Vagina (tissue), 2 donors: ENCODE measurements around the gene PLPPR4. TPM values are rescaled to one million over a fixed set of nuclear protein-coding genes. Genes with fewer than 3 reads are reported as not detected.

Experiments
- DNase-seq, 2 donors: peaks; one replicate each; pipeline ENCODE4 v3.0.0-alpha.2; 2017; ENCODE audit errors: extremely low spot score in 2 of 2
- H3K27ac ChIP-seq: fragments of 200-600 bp; sonication (generic); one replicate; pipeline ENCODE4 v1.5.1; 2019
- H3K27me3 ChIP-seq: fragments of 200-600 bp; sonication (generic); one replicate; pipeline ENCODE4 v1.5.1; 2019
- H3K36me3 ChIP-seq, 2 donors: fragments of 200-600 bp; sonication (generic); one replicate each; pipeline ENCODE4 v1.5.1; 2017 to 2019
- H3K4me1 ChIP-seq: fragments of 200-600 bp; sonication (generic); one replicate; pipeline ENCODE4 v1.5.1; 2019
- H3K4me3 ChIP-seq, 2 donors: fragments of 200-600 bp; sonication (generic); 1 replicate in 1 of 2; 2 replicates in 1 of 2; pipeline ENCODE4 v1.5.1; 2016 to 2019
- H3K9me3 ChIP-seq: fragments of 200-600 bp; sonication (generic); one replicate; pipeline ENCODE4 v1.5.1; 2019
- POLR2A ChIP-seq, 2 donors: fragments of 450-650 bp; IDR thresholded peaks; one replicate each; pipeline ENCODE4 v1.6.1; 2017; ENCODE audit warnings: antibody characterized with exemption in 2 of 2, mild to moderate bottlenecking in 2 of 2, moderate library complexity in 2 of 2
- POLR2AphosphoS5 ChIP-seq, 2 donors: sonication (generic); formaldehyde crosslinking; IDR thresholded peaks; one replicate each; pipeline ENCODE4 v1.9.0; 2017; ENCODE audit warnings: antibody characterized with exemption in 2 of 2, mild to moderate bottlenecking in 2 of 2, low read depth in 1 of 2; ENCODE audit not compliant: insufficient read depth in 1 of 2
- intact Hi-C: fragments of 100-400 bp; cut with DNase I; formaldehyde crosslinking; loops from one replicate; pipeline ENCODE4 v1.15.1; 2023
- total RNA-seq: library from RNA; depleted of rRNA; stranded (reverse); fragments of >200 nt; gene quantifications from one replicate; pipeline ENCODE4 v1.2.3, GENCODE V29; 2016
- TF ChIP-seq, protein P1 (sequence below), 3 experiments: fragments of 450-650 bp in 2 of 3; fragments of 200-600 bp in 1 of 3; sonication (generic) in 1 of 3; IDR thresholded peaks; one replicate each; pipeline ENCODE4 v1.5.1; 2017 to 2019; ENCODE audit warnings: antibody characterized with exemption in 3 of 3, mild to moderate bottlenecking in 2 of 3, moderate library complexity in 2 of 3

PLPPR4 gene, protein sequence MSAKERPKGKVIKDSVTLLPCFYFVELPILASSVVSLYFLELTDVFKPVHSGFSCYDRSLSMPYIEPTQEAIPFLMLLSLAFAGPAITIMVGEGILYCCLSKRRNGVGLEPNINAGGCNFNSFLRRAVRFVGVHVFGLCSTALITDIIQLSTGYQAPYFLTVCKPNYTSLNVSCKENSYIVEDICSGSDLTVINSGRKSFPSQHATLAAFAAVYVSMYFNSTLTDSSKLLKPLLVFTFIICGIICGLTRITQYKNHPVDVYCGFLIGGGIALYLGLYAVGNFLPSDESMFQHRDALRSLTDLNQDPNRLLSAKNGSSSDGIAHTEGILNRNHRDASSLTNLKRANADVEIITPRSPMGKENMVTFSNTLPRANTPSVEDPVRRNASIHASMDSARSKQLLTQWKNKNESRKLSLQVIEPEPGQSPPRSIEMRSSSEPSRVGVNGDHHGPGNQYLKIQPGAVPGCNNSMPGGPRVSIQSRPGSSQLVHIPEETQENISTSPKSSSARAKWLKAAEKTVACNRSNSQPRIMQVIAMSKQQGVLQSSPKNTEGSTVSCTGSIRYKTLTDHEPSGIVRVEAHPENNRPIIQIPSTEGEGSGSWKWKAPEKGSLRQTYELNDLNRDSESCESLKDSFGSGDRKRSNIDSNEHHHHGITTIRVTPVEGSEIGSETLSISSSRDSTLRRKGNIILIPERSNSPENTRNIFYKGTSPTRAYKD
- 1.5 TPM for total RNA-seq

DNA sequence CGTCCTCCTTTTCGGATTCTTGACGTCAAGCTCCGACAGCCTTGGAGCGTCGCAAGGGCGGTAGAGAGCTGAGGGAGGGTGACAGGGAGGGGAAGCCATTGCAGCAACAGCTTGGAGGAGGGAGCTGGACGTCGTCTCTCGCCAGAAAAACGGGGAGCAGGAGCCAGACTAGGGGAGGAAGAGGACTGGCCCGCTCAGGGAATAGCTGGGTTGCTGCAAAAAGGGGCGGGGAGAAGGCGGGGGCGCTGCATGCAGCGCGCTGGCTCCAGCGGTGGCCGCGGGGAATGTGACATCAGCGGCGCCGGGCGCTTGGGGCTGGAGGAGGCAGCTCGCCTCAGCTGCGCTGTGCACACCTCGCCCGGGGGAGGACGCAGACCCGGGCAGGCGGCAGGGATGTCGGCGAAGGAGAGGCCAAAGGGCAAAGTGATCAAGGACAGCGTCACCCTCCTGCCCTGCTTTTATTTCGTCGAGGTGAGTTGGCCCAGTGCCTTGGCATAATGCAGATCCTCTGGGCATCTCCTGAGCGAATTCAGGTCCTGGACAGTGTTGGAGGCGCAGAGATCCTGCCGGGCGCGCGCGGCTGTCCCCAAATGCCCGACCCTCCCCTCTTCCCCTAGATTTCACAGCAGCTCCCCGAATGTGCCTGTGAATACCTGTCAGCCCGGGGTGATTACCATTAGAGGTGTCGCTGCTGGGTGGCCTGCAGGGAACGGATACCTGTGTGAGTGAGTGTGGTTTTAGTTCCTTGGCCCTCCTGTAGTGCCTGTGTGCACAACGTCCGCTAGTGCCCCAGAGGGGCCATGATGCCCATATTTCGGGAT, at the start of gene PLPPR4:
TSS of gene PLPPR4 (plus strand) at position 292 of the 821 bp plus-strand sequence. CDS start at position 394, 102 bp downstream.
- intact Hi-C loops = no loop called here
- no peaks in the 10 kb centered on the region for H3K36me3 ChIP-seq
- H3K9me3 ChIP-seq = no peaks in the 10 kb centered on the region
- peak within 1 kb of the TSS; percentile 40 for H3K27ac ChIP-seq
- peak within 1 kb of the TSS; percentile 39 to 45 for H3K4me3 ChIP-seq
- peaks cover 8% of the 10 kb centered on the region for H3K4me1 ChIP-seq
- no peaks in the 10 kb centered on the region for H3K27me3 ChIP-seq
- TF ChIP-seq POLR2A (IDR thresholded peaks at IDR 0.05) (no peak), POLR2AphosphoS5 (IDR thresholded peaks at IDR 0.05; ENCODE audit: insufficient read depth in 1 of 2, low read depth in 1 of 2) (peak in 1 of 2 donors; percentile 30)
- DNase-seq = no peak

DNA sequence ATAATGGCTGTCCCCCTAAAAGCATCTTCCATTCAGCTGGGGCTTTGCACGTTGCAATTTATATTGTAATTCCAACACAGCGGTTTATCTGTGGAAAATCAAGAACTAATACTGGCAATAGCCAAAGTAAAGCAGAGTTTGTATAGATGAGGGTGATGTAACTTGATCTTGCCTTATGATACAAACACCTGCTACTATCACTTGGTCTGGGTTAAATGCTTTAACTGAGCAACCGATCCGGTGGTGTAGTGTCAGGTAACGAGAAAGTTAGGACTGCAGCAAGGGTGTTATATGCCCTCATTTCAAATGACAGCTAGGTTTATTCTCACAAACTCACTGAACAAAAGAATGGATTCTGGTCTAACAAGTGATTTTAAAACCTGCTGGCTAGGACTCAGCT, 47.3 kb upstream of the PLPPR4 start:
- no peaks in the 10 kb centered on the region for H3K27me3 ChIP-seq
- H3K36me3 ChIP-seq = no peaks in the 10 kb centered on the region
- no peaks in the 10 kb centered on the region for H3K9me3 ChIP-seq
- no peaks in the 10 kb centered on the region for H3K4me1 ChIP-seq
- H3K4me3 ChIP-seq = no peak overlapping the region
- H3K27ac ChIP-seq = no peak overlapping the region
- DNase-seq = no peak
- no peak for TF ChIP-seq POLR2AphosphoS5 (IDR thresholded peaks at IDR 0.05; ENCODE audit: insufficient read depth in 1 of 2, low read depth in 1 of 2)
- intact Hi-C loops = no loop called here

DNA sequence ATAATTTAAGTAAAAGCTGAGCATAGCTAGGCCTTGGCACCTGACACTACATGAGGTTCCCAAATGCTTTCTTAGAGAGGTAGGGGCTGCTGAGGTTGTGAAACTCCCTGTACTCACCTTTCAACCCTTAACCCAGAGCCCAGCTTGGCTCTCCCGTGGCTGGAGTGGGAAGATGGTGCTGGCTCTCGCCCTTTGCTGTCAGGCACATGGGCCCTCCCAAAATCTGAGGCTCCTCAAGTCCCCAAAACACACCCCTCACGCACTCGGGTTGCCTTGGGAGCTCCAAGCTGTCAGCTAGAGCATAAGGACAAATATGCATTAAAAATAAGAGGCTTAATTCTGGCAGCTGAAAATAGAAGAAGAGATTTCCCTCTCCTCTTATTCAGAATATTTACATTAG, 46.7 kb upstream of the PLPPR4 start:
- Histone ChIP-seq H3K27ac (no peak overlapping the region), H3K27me3 (no peaks in the 10 kb centered on the region), H3K4me1 (no peaks in the 10 kb centered on the region), H3K4me3 (no peak overlapping the region), H3K36me3 (no peaks in the 10 kb centered on the region), H3K9me3 (no peaks in the 10 kb centered on the region)
- TF ChIP-seq POLR2AphosphoS5 (IDR thresholded peaks at IDR 0.05; ENCODE audit: insufficient read depth in 1 of 2, low read depth in 1 of 2) (no peak), POLR2A (IDR thresholded peaks at IDR 0.05) (no peak)
- TF ChIP-seq, protein P1, sequence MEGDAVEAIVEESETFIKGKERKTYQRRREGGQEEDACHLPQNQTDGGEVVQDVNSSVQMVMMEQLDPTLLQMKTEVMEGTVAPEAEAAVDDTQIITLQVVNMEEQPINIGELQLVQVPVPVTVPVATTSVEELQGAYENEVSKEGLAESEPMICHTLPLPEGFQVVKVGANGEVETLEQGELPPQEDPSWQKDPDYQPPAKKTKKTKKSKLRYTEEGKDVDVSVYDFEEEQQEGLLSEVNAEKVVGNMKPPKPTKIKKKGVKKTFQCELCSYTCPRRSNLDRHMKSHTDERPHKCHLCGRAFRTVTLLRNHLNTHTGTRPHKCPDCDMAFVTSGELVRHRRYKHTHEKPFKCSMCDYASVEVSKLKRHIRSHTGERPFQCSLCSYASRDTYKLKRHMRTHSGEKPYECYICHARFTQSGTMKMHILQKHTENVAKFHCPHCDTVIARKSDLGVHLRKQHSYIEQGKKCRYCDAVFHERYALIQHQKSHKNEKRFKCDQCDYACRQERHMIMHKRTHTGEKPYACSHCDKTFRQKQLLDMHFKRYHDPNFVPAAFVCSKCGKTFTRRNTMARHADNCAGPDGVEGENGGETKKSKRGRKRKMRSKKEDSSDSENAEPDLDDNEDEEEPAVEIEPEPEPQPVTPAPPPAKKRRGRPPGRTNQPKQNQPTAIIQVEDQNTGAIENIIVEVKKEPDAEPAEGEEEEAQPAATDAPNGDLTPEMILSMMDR (IDR thresholded peaks at IDR 0.05) = no peak
- intact Hi-C loops = no loop called here
- no peak for DNase-seq

DNA sequence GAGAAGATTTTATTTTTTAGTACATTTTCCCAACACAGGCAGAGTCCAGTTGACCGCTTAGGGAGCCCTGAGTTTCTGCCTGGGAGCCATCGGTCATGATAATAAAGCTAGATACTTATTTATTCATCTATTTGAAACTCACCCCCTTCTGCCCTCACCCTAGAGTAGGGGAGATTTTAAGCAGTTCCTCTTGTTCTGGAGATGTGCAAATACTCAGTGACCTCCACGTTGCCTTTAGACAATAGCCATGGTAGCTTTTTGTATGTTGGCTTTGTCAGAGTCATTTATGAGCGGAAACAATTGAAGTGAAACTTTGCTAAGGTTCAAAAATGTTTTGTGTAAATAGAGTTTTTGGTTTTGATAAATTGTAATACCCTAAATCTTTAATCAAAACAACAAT, 45.7 kb upstream of the PLPPR4 start:
- TF ChIP-seq, protein P1 (IDR thresholded peaks at IDR 0.05) = no peak
- TF ChIP-seq POLR2AphosphoS5 (IDR thresholded peaks at IDR 0.05; ENCODE audit: insufficient read depth in 1 of 2, low read depth in 1 of 2) (no peak), POLR2A (IDR thresholded peaks at IDR 0.05) (no peak)

DNA sequence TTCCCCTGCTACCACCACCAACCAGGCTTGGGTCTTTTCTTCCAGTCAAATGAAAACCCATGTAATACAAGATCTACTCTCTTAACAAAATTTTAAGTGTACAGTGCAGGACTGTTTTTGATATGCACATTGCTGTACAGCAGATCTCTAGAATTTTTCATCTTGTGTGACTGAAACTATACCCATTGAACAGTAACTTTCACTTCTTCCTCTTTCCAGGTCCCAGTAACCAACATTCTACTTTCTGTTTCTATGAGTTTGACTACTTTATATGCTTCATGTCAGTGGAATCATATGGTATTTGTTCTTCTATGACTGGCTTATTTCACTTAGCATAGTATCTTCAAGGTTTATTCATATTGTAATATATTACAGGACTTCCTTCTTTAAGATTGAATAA, 45.3 kb upstream of the PLPPR4 start:
- no peak for TF ChIP-seq POLR2AphosphoS5 (IDR thresholded peaks at IDR 0.05; ENCODE audit: insufficient read depth in 1 of 2, low read depth in 1 of 2)
- H3K9me3 ChIP-seq = no peaks in the 10 kb centered on the region
- no peak overlapping the region for H3K27ac ChIP-seq
- no peaks in the 10 kb centered on the region for H3K4me1 ChIP-seq
- H3K4me3 ChIP-seq = no peak overlapping the region
- intact Hi-C loops = no loop called here
- no peak for DNase-seq
- H3K36me3 ChIP-seq = no peaks in the 10 kb centered on the region
- no peaks in the 10 kb centered on the region for H3K27me3 ChIP-seq

More for the DNA sequence above, 45.7 kb upstream of the PLPPR4 start:
- DNase-seq = no peak
- Histone ChIP-seq H3K9me3 (no peaks in the 10 kb centered on the region), H3K36me3 (no peaks in the 10 kb centered on the region), H3K27ac (no peak overlapping the region), H3K27me3 (no peaks in the 10 kb centered on the region), H3K4me1 (no peaks in the 10 kb centered on the region), H3K4me3 (no peak overlapping the region)
- intact Hi-C loops = no loop called here
